AG04450 (cell line): ENCODE results near the gene GANAB. TPM values are rescaled to one million over a fixed set of nuclear protein-coding genes. Genes with fewer than 3 reads are reported as not detected.

ENCODE experiments used
- CTCF ChIA-PET: fragments of 300-600, 350-600 bp; formaldehyde crosslinking; extraction: SDS; loops from one replicate; lab custom pipeline; 2022; ENCODE audit warnings: antibody characterized with exemption, inconsistent platforms; lab: Charles Lee
- POLR2A ChIA-PET: fragments of 350-600 bp; formaldehyde crosslinking; extraction: SDS; loops from one replicate; lab custom pipeline; 2021; ENCODE audit warnings: antibody characterized with exemption, inconsistent platforms; lab: Yijun Ruan, JAX
- DNase-seq: peaks from one replicate; pipeline ENCODE4 v3.0.0-alpha.2; 2011; ENCODE audit warnings: low read depth, low spot score
- H3K27ac ChIP-seq: one replicate; pipeline ENCODE4 v1.5.1; 2012; ENCODE audit warnings: low read depth, low read length, control low read depth
- H3K27me3 ChIP-seq: one replicate; pipeline ENCODE4 v1.6.0; 2012; ENCODE audit warnings: low read length; ENCODE audit not compliant: control insufficient read depth, insufficient read depth
- H3K4me3 ChIP-seq: 2 replicates; pipeline ENCODE4 v1.5.1; 2011; ENCODE audit warnings: mild to moderate bottlenecking, low read depth, low read length, control low read depth
- H3K9me3 ChIP-seq: 2 replicates; pipeline ENCODE4 v1.5.1; 2012; ENCODE audit warnings: low read length; ENCODE audit not compliant: control insufficient read depth, insufficient read depth
- polyA plus RNA-seq: library from polyadenylated mRNA; depleted of rRNA; stranded (reverse); fragments of >200 nt; gene quantifications from 2 replicates; pipeline ENCODE4 v1.2.3, GENCODE V29; 2011
- TF ChIP-seq, protein P1 (sequence below): IDR thresholded peaks from 2 replicates; pipeline ENCODE4 v1.5.1; 2011; ENCODE audit warnings: low read depth, low read length, control low read depth, inconsistent platforms

The GANAB gene
- polyA plus RNA-seq, 1 experiment: 369 TPM

DNA sequence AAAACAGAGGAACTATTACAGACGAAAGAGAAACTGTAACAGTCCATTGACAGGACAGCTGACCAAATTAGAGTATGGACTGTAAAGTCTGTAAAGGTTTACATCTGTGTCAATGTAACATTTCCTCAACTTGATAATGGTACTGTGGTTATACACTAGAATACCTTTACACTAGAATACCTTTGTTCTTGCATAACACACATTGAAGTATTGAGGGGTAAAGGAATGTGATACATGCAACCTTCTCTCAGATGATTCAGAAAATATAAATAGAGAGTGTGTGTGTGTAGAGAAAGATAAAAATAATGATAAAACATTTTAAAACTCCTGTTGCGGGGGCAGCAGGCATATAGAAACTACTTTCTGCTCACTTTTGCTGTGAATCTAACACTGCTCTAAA lies 67.2 kb downstream of the GANAB start:
- Histone ChIP-seq H3K9me3 (no peaks in the 10 kb centered on the region; the same call in 1 of the 2 replicates), H3K4me3 (no peak overlapping the region), H3K27me3 (no peaks in the 10 kb centered on the region), H3K27ac (no peak overlapping the region)
- ChIA-PET POLR2A (interaction anchor here (0.7 to 1.3 kb wide), 2 partner anchors 12 to 111 kb away, joined by 3 to 7 read pairs; partner anchors contain the start of gene TUT1), CTCF (interaction anchor here (0.6 kb wide), 1 partner anchor 15 kb away, joined by 6 read pairs; no protein-coding TSS in a partner anchor)
- TF ChIP-seq, protein P1, sequence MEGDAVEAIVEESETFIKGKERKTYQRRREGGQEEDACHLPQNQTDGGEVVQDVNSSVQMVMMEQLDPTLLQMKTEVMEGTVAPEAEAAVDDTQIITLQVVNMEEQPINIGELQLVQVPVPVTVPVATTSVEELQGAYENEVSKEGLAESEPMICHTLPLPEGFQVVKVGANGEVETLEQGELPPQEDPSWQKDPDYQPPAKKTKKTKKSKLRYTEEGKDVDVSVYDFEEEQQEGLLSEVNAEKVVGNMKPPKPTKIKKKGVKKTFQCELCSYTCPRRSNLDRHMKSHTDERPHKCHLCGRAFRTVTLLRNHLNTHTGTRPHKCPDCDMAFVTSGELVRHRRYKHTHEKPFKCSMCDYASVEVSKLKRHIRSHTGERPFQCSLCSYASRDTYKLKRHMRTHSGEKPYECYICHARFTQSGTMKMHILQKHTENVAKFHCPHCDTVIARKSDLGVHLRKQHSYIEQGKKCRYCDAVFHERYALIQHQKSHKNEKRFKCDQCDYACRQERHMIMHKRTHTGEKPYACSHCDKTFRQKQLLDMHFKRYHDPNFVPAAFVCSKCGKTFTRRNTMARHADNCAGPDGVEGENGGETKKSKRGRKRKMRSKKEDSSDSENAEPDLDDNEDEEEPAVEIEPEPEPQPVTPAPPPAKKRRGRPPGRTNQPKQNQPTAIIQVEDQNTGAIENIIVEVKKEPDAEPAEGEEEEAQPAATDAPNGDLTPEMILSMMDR: no peak
- no peak for DNase-seq

DNA sequence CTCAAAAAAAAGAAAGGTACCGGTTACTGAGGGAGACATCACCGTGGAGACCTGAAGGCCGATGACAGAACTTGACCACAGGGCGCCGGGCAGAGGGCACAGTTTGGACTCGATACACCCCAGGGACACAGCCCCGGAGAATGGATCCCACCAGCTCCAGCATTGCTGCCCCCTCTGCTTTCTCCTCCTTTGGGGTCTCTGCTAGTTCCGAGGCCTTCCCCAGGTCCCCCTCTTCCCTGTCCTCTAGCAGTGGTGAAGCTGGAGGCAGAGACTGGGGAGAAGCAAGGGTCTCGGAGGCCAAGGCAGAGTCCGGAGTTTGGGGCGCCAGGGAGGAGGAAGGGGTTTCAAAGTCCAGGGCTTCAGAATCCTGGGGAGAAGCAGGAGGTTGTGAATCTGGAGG lies 67.9 kb downstream of the GANAB start:
- TF ChIP-seq, protein P1: no peak
- H3K27ac ChIP-seq: no peak overlapping the region
- H3K9me3 ChIP-seq: no peaks in the 10 kb centered on the region; the same call in 1 of the 2 replicates
- ChIA-PET CTCF (interaction anchor here (1.5 kb wide), 1 partner anchor 102 kb away, joined by 3 read pairs; no protein-coding TSS in a partner anchor), POLR2A (interaction anchor here (1.3 kb wide), 1 partner anchor 13 kb away, joined by 7 read pairs; the partner anchor contains the start of gene TUT1)
- no peaks in the 10 kb centered on the region for H3K27me3 ChIP-seq
- DNase-seq: no peak
- no peak overlapping the region for H3K4me3 ChIP-seq

GRCh38 chr11:62577046-62577714 lies 69.2 kb downstream of the GANAB start:
- TF ChIP-seq, protein P1: no peak
- POLR2A ChIA-PET: no interaction called here
- no peak for DNase-seq

GRCh38 chr11:62575837-62576236 lies 70.6 kb downstream of the GANAB start:
- peak overlapping the region; percentile 39 for H3K27ac ChIP-seq
- peak overlapping the region; percentile 73 for H3K4me3 ChIP-seq
- TF ChIP-seq, protein P1: no peak
- no peak for DNase-seq
- no peaks in the 10 kb centered on the region; the same call in 1 of the 2 replicates for H3K9me3 ChIP-seq
- CTCF ChIA-PET: no interaction called here
- POLR2A ChIA-PET: interaction anchor here (3.7 kb wide), 1 partner anchor 16 kb away, joined by 67 read pairs; the partner anchor contains the start of gene TUT1
- no peaks in the 10 kb centered on the region for H3K27me3 ChIP-seq

More at GRCh38 chr11:62577046-62577714, 69.2 kb downstream of the GANAB start:
- no peak overlapping the region for H3K27ac ChIP-seq
- no peak overlapping the region for H3K4me3 ChIP-seq
- CTCF ChIA-PET: interaction anchor here (1.5 kb wide), 2 partner anchors 104 to 153 kb away, joined by 3 to 4 read pairs; no protein-coding TSS in a partner anchor
- H3K27me3 ChIP-seq: no peaks in the 10 kb centered on the region
- no peaks in the 10 kb centered on the region; the same call in 1 of the 2 replicates for H3K9me3 ChIP-seq
